Measurements from ENCODE around the gene LCLAT1.

LCLAT1 gene

DNA sequence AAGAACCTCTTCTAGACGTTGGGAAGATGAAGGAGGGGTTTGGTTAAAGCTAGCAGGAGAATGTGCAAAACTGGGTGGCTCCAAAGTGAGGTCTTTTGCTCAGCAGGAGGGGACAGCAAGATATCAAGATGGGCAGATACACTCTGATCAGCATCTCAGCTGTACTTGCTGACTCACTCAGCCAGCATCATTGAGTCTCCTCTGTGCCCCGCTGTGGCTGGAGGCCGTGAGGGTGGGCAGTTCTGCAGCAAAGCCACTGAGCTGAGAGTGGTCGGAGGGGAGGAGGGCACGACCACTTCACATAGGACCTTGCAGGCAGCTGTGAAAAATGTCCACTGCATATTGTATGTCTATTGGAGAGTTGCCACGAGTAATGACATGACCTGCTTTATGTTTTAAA, 208.2 kb downstream of the LCLAT1 start:
- no peak overlapping the region for H3K27ac ChIP-seq
- DNase-seq (ENCODE audit: low spot score): no peak
- POLR2A ChIA-PET (ENCODE audit: low non-redundant PET): no interaction called here
- CTCF ChIA-PET: no interaction called here
- TF ChIP-seq CTCF (conservative IDR thresholded peaks at IDR 0.05; ENCODE audit: low read depth): no peak

GRCh38 chr2:30655660-30656059, 208.6 kb downstream of the LCLAT1 start:
- ChIA-PET CTCF (no interaction called here), POLR2A (ENCODE audit: low non-redundant PET) (no interaction called here)
- no peak overlapping the region for H3K27ac ChIP-seq
- TF ChIP-seq CTCF (conservative IDR thresholded peaks at IDR 0.05; ENCODE audit: low read depth): no peak
- DNase-seq (ENCODE audit: low spot score): no peak

DNA sequence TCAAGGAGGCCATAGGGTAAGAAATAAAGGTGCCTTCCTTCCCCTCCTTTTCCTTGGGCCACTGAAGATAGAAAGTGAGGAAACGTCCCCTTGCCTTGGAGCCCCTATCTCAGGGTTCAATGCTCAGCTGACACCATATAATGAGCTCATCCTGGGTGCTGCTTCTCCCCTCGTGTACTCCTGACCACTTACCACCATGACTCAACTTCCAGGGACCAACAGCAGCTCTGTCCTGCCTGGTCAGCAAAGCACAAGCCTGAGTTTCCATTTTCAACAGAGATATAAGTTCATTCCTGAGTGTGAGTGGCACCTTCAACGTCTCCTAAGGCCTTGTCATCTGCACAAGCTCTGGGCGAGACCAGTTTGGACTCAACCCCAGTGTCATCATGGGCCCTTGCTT, 209.0 kb downstream of the LCLAT1 start:
- DNase-seq (ENCODE audit: low spot score): no peak
- H3K27ac ChIP-seq: no peak overlapping the region
- ChIA-PET CTCF (no interaction called here), POLR2A (ENCODE audit: low non-redundant PET) (no interaction called here)
- no peak for TF ChIP-seq CTCF (conservative IDR thresholded peaks at IDR 0.05; ENCODE audit: low read depth)

- no peak for TF ChIP-seq CTCF (conservative IDR thresholded peaks at IDR 0.05; ENCODE audit: low read depth)
- POLR2A ChIA-PET (ENCODE audit: low non-redundant PET): no interaction called here
- no peak overlapping the region for H3K27ac ChIP-seq
- no peak for DNase-seq (ENCODE audit: low spot score)
- CTCF ChIA-PET: interaction anchor here (0.6 to 0.7 kb wide), 2 partner anchors 50 to 453 kb away, joined by 3 read pairs; no protein-coding TSS in a partner anchor
Observed at GRCh38 chr2:30661173-30662107, 214.4 kb downstream of the LCLAT1 start.

- CTCF ChIA-PET: interaction anchor here (0.5 to 0.6 kb wide), 2 partner anchors 455 to 515 kb away, joined by 3 read pairs; no protein-coding TSS in a partner anchor
- H3K27ac ChIP-seq: peak overlapping the region; percentile 94
- TF ChIP-seq CTCF (conservative IDR thresholded peaks at IDR 0.05; ENCODE audit: low read depth): no peak
- DNase-seq (ENCODE audit: low spot score): no peak
- POLR2A ChIA-PET (ENCODE audit: low non-redundant PET): no interaction called here
Observed at GRCh38 chr2:30662268-30663131, 215.5 kb downstream of the LCLAT1 start.

DNA sequence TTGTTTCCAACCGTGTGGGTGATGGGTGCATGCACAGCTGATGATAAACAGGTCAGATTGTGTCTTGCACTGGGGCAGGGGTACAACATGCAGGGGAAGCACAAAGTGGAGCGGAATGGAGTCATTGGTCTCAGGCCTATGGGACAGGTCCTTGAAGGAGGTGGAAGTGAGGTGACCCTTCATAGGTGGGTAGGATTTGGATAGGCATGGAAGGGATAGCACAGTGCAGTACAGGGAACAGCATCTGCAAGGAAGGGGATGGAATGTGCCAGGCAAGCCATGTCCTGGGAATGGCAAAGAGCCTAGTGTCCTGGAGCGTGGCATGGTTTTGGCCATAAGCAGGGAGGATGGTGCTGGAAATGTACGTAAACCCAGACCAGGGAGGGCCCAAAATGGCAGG, 216.3 kb downstream of the LCLAT1 start:
- ChIA-PET POLR2A (ENCODE audit: low non-redundant PET) (no interaction called here), CTCF (no interaction called here)
- no peak for DNase-seq (ENCODE audit: low spot score)
- TF ChIP-seq CTCF (conservative IDR thresholded peaks at IDR 0.05; ENCODE audit: low read depth): no peak
- peak overlapping the region; percentile 94 for H3K27ac ChIP-seq
